OCI-LY7 (cell line): Measurements from ENCODE around the gene NIBAN1.

Experiments
- EZH2phosphoT487 ChIP-seq: fragments of 200-600 bp; sonication (generic); IDR thresholded peaks from 2 replicates; pipeline ENCODE4 v1.6.1; 2018; ENCODE audit warnings: low read depth, borderline replicate concordance, mild to moderate bottlenecking, mixed run types, antibody characterized with exemption, low read length, moderate library complexity, mixed read lengths
- TF ChIP-seq, protein P1 (sequence below): fragments of 200-600 bp; sonication (generic); conservative IDR thresholded peaks from 2 replicates; pipeline ENCODE4 v1.5.1; 2014; ENCODE audit warnings: mild to moderate bottlenecking, antibody characterized with exemption, low read length, moderate library complexity, mixed read lengths

DNA sequence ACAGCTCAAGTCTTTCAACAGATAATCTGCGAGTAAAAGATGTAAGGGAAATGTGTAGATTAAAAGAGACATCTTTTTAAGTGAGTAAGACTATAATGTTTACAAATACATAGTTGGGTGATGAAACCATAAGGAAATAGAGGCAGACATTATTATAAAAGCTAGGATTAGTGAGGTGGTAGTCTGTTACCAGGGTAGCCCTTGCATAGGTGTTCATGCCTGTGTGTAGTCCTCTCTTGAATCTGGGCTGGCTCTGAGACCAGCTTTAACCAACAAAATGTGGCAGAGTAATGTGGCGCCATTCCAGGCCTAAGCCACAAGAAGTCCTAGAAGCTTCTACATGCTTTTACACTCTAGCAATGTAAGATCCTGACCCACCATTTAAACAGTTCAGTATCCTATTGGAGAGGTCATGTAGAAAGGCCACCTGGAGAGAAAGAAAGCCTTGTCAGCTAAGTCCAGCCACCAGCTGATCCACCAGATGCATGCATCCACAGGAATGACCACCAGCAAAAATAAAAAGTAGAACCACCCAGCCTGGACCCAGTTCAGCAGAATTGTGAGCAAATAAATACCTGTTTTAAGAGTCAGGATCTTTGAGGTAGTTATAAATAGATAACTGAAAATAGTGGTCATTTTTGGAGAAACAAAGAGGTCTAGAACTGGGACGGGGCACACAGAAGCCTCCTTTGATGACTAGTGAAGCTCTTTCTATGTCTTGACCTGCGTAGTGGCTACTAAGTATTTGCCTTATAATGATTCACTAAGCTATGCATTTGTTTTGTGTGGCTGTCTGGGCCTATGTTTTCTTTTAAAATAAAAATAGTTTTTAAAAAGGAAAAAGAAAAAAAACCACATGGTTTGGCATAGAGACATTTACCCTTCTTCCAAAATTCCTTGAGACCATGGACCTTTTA is 8.1 kb downstream of the NIBAN1 start:
- TF ChIP-seq, protein P1, sequence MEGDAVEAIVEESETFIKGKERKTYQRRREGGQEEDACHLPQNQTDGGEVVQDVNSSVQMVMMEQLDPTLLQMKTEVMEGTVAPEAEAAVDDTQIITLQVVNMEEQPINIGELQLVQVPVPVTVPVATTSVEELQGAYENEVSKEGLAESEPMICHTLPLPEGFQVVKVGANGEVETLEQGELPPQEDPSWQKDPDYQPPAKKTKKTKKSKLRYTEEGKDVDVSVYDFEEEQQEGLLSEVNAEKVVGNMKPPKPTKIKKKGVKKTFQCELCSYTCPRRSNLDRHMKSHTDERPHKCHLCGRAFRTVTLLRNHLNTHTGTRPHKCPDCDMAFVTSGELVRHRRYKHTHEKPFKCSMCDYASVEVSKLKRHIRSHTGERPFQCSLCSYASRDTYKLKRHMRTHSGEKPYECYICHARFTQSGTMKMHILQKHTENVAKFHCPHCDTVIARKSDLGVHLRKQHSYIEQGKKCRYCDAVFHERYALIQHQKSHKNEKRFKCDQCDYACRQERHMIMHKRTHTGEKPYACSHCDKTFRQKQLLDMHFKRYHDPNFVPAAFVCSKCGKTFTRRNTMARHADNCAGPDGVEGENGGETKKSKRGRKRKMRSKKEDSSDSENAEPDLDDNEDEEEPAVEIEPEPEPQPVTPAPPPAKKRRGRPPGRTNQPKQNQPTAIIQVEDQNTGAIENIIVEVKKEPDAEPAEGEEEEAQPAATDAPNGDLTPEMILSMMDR, result no peak
- TF ChIP-seq EZH2phosphoT487, result no peak
